Measurements from ENCODE around the gene FHL2.
A peak's percentile ranks its signal among the peaks of the same experiment; 100 is the strongest.
"Not testable (repeated sequence)": the region's sequence is repeated elsewhere in the genome, so short reads cannot be mapped to it uniquely, and the experiment has no call there.

Gene FHL2

DNA sequence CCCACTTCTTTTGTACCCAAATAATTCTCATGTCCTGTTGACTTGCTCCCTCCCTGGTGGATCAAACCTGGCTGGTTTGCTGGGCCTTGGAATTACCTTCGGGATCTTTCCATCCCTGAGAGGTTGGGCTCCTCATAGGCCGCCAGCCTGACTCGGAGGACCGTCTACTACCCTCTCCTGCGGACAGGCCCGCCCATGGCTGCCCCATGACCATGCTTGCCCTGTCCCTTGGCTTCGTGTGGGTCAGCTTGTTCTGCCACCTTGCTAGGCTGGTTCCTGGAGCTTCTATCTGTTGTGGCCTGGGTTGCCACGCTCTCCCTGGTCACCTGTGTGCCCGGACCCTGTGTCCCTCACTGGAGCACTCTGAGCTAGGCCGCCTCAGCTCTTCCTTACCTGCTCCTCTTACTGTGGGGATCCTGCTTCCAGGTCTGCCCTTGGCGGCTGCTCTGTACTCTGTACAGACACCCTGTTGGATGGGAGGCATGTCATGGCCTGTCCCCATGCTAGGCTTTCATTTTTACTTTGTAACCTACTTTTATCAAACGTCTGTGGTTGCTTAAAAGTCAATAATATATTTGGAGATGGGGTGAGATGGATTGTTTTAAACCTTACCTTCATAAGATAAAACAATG, 29.7 kb upstream of the FHL2 start:
- H3K27ac ChIP-seq (ENCODE audit: poor library complexity, severe bottlenecking): no peak overlapping the region
- no peaks in the 10 kb centered on the region for H3K27me3 ChIP-seq (ENCODE audit: insufficient read depth, poor library complexity, severe bottlenecking)
- H3K9me3 ChIP-seq (ENCODE audit: severe bottlenecking): no peaks in the 10 kb centered on the region
- TF ChIP-seq, protein P1, sequence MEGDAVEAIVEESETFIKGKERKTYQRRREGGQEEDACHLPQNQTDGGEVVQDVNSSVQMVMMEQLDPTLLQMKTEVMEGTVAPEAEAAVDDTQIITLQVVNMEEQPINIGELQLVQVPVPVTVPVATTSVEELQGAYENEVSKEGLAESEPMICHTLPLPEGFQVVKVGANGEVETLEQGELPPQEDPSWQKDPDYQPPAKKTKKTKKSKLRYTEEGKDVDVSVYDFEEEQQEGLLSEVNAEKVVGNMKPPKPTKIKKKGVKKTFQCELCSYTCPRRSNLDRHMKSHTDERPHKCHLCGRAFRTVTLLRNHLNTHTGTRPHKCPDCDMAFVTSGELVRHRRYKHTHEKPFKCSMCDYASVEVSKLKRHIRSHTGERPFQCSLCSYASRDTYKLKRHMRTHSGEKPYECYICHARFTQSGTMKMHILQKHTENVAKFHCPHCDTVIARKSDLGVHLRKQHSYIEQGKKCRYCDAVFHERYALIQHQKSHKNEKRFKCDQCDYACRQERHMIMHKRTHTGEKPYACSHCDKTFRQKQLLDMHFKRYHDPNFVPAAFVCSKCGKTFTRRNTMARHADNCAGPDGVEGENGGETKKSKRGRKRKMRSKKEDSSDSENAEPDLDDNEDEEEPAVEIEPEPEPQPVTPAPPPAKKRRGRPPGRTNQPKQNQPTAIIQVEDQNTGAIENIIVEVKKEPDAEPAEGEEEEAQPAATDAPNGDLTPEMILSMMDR (IDR thresholded peaks at IDR 0.05; ENCODE audit: poor library complexity, severe bottlenecking): no peak
- H3K36me3 ChIP-seq (ENCODE audit: low read depth): no peaks in the 10 kb centered on the region
- no peak overlapping the region for H3K4me3 ChIP-seq (ENCODE audit: severe bottlenecking)
- no peak for DNase-seq (ENCODE audit: low spot score)
- peaks cover 11% of the 10 kb centered on the region for H3K4me1 ChIP-seq (ENCODE audit: insufficient read depth, poor library complexity, severe bottlenecking)
- ATAC-seq (ENCODE audit: low read depth): peak; percentile 52; the same call in 2 of the 3 replicates

DNA sequence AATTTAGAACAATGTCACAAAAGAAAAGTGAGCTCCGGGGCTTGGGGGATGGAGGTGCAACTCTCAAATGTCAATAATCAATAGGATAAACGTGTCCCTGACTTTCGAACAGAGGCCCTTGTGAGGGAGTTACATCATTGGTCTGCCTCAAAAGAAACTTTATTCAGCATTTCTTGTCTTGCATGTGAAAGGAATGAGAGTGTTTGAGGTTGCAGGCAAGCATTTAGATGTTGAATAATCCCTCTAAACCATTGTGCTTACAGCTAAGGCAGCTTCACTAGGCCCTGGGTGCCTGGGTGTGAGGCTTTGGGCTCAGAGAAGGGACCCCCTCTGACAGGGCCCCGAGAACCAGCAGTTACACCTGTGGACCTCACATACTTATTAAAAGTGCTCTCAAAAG, 28.6 kb upstream of the FHL2 start:
- Histone ChIP-seq H3K4me3 (ENCODE audit: severe bottlenecking) (no peak overlapping the region), H3K36me3 (ENCODE audit: low read depth) (no peaks in the 10 kb centered on the region), H3K27ac (ENCODE audit: poor library complexity, severe bottlenecking) (no peak overlapping the region), H3K4me1 (ENCODE audit: insufficient read depth, poor library complexity, severe bottlenecking) (peaks cover 7% of the 10 kb centered on the region), H3K9me3 (ENCODE audit: severe bottlenecking) (no peaks in the 10 kb centered on the region), H3K27me3 (ENCODE audit: insufficient read depth, poor library complexity, severe bottlenecking) (no peaks in the 10 kb centered on the region)
- DNase-seq (ENCODE audit: low spot score): no peak
- TF ChIP-seq, protein P1 (IDR thresholded peaks at IDR 0.05; ENCODE audit: poor library complexity, severe bottlenecking): no peak
- ATAC-seq (ENCODE audit: low read depth): no peak

DNA sequence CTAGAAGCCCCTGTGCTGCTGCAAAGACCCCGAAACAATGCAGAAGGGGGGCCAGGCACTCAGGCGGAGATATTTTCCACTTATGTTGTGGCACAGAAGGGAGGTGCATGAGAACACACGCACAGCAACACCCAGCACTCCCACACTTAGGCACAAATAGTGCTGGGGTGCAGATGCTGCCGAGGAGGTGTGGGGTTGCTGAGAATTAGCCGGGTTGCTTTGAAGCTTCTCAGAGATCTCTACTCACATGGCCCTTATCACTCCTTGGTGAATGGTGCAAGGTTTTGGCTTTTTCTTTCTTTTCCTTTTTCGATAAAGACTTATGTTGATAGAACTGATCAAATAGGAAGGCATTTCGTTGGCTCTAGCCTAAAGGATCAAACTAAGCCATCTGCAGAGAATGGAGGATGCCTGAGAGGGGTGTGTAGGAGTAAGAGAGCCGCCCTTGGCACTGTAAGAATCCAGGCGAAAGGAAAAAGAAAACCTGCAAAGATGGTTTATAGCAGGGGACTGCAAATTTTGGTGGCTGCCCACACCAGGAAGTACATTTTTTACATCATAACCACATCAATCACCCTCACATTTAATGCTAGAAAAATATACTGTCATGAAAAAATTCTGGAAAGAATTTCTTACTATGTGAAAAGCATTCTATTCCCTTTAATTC, 27.9 kb upstream of the FHL2 start:
- no peaks in the 10 kb centered on the region for H3K9me3 ChIP-seq (ENCODE audit: severe bottlenecking)
- H3K27ac ChIP-seq (ENCODE audit: poor library complexity, severe bottlenecking): no peak overlapping the region
- ATAC-seq (ENCODE audit: low read depth) (no peak), DNase-seq (ENCODE audit: low spot score) (no peak)
- H3K36me3 ChIP-seq (ENCODE audit: low read depth): no peaks in the 10 kb centered on the region
- peaks cover 6% of the 10 kb centered on the region for H3K4me1 ChIP-seq (ENCODE audit: insufficient read depth, poor library complexity, severe bottlenecking)
- H3K27me3 ChIP-seq (ENCODE audit: insufficient read depth, poor library complexity, severe bottlenecking): no peaks in the 10 kb centered on the region
- TF ChIP-seq, protein P1 (IDR thresholded peaks at IDR 0.05; ENCODE audit: poor library complexity, severe bottlenecking): no peak
- H3K4me3 ChIP-seq (ENCODE audit: severe bottlenecking): no peak overlapping the region

DNA sequence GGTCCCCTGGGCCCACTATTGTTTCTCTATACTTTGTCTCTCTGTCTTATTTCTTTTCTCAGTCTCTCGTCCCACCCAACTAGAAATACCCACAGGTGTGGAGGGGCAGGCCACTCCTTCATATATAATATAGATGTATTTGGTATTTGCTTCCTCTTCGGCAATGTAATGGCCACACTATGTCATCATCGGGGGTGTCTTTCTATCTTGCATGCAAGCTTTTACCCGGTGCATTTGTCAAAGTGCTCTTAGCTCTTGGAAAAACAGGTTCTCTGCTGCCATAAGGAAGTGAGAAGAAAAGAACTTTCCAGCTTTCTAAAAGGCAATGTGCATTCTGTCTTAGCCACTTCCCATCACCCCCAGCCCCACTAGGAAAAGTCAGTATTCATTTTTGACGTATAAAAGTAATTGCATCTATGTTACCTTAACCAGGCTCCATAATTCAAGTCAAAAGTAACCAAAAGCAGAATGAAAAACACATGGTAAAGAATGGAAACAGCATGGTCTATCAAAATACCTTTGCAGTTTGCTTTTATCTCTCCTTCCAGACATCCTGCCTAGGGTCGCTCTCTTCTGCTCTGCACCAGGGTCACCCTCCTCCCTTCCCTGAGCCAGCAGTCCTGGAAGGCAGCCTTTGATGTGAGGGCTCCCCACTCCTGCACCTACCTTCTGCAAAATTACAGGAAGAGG, 27.2 kb upstream of the FHL2 start:
- ATAC-seq (ENCODE audit: low read depth) (no peak), DNase-seq (ENCODE audit: low spot score) (no peak)
- Histone ChIP-seq H3K4me3 (ENCODE audit: severe bottlenecking) (no peak overlapping the region), H3K27me3 (ENCODE audit: insufficient read depth, poor library complexity, severe bottlenecking) (no peaks in the 10 kb centered on the region), H3K36me3 (ENCODE audit: low read depth) (no peaks in the 10 kb centered on the region), H3K27ac (ENCODE audit: poor library complexity, severe bottlenecking) (no peak overlapping the region), H3K4me1 (ENCODE audit: insufficient read depth, poor library complexity, severe bottlenecking) (peaks cover 6% of the 10 kb centered on the region), H3K9me3 (ENCODE audit: severe bottlenecking) (no peaks in the 10 kb centered on the region)
- TF ChIP-seq, protein P1 (IDR thresholded peaks at IDR 0.05; ENCODE audit: poor library complexity, severe bottlenecking): no peak

DNA sequence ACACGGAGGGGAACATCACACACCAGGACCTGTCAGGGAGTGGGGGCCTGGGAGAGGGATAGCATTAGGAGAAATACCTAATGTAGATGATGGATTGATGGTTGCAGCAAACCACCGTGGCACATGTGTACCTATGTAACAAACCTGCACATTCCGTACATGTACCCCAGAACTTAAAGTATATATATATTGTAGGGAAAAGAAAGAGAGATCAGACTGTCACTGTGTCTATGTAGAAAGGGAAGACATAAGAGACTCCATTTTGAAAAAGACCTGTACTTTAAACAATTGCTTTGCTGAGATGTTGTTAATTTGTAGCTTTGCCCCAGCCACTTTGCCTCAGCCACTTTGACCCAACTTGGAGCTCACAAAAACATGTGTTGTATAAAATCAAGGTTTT, 26.0 kb upstream of the FHL2 start:
- H3K4me1 ChIP-seq (ENCODE audit: insufficient read depth, poor library complexity, severe bottlenecking); H3K36me3 ChIP-seq (ENCODE audit: low read depth); H3K4me3 ChIP-seq (ENCODE audit: severe bottlenecking); H3K9me3 ChIP-seq (ENCODE audit: severe bottlenecking); DNase-seq (ENCODE audit: low spot score); ATAC-seq (ENCODE audit: low read depth); H3K27ac ChIP-seq (ENCODE audit: poor library complexity, severe bottlenecking); H3K27me3 ChIP-seq (ENCODE audit: insufficient read depth, poor library complexity, severe bottlenecking): not testable (repeated sequence)
